ENCODE measurements around the gene MBOAT7.

- TF ChIP-seq FOXP4 (CRISPR knock-in tag; IDR thresholded peaks at IDR 0.05), result no peak
- TF ChIP-seq ATF1 (CRISPR knock-in tag; IDR thresholded peaks at IDR 0.05), result no peak
- no peak for TF ChIP-seq NFYB (CRISPR knock-in tag; conservative IDR thresholded peaks at IDR 0.05; ENCODE audit: low read depth)
- TF ChIP-seq CTCF (IDR thresholded peaks at IDR 0.05), result no peak; the same call in 1 of the 2 replicates
- no peak for TF ChIP-seq TEAD4 (CRISPR knock-in tag; IDR thresholded peaks at IDR 0.05)
- no peak for TF ChIP-seq SP1 (CRISPR knock-in tag; conservative IDR thresholded peaks at IDR 0.05)
- no peak for TF ChIP-seq ESRRA (CRISPR knock-in tag; IDR thresholded peaks at IDR 0.05; ENCODE audit: borderline replicate concordance)
- TF ChIP-seq NR1H2 (CRISPR knock-in tag; IDR thresholded peaks at IDR 0.05), result no peak
- TF ChIP-seq USF1 (CRISPR knock-in tag; IDR thresholded peaks at IDR 0.05), result no peak
- TF ChIP-seq ZNF263 (CRISPR knock-in tag; IDR thresholded peaks at IDR 0.05; ENCODE audit: low read depth), result no peak
- TF ChIP-seq MAX (CRISPR knock-in tag; IDR thresholded peaks at IDR 0.05), result 0 out of 2 replicates have a peak, but pooled peaks have one; percentile 30
- 0 out of 2 replicates have a peak, but pooled peaks have one; percentile 29 for TF ChIP-seq CREM (CRISPR knock-in tag; IDR thresholded peaks at IDR 0.05)
These were observed 51.5 kb downstream of the MBOAT7 start, which contains the start of gene CNOT3 for GRCh38 chr19:54137699-54138488.

Data from WTC11 (cell line).